HepG2 (cell line): Measurements from ENCODE around the gene VPS52. TPM values are rescaled to one million over a fixed set of nuclear protein-coding genes. Genes with fewer than 3 reads are reported as not detected.
"Not testable (repeated sequence)": the region's sequence is repeated elsewhere in the genome, so short reads cannot be mapped to it uniquely, and the experiment has no call there.

Source experiments
- ATAC-seq: fragments of 200-7000 bp; cut with Tn5 transposase; 3 replicates; pipeline ENCODE4 v1.9.1; 2020; ENCODE audit warnings: mild to moderate bottlenecking, moderate library complexity
- BruUV-seq: library from RNA; stranded (reverse); fragments of 400-500 nt; replicated peaks from 2 replicates; lab custom pipeline; 2021; lab: Mats Ljungman, UMichigan
- CTCF ChIA-PET: fragments of 300-600 bp; formaldehyde crosslinking; extraction: SDS; loops from one replicate; lab custom pipeline; 2021; ENCODE audit warnings: low total read pairs, inconsistent platforms, low intra/inter-chr PET ratio; lab: Yijun Ruan, JAX
- POLR2A ChIA-PET: fragments of 350-600 bp; sonication (Branson Sonifier 250); formaldehyde crosslinking; loops from one replicate; lab custom pipeline; 2020; ENCODE audit warnings: antibody characterized with exemption, inconsistent platforms; lab: Yijun Ruan, JAX
- DNase-seq: peaks from one replicate; pipeline ENCODE4 v3.0.0-alpha.2; 2015; ENCODE audit warnings: low spot score
- FAIRE-seq: peaks from 3 replicates; lab custom pipeline; 2011; peaks lifted over from hg19 to GRCh38; lab: Jason Lieb, UNC
- H2AFZ ChIP-seq: one replicate; pipeline ENCODE4 v1.6.1; 2011; ENCODE audit warnings: low read length, inconsistent platforms
- H3K27ac ChIP-seq: fragments of 300-600 bp; 3 replicates; pipeline ENCODE4 v1.8.0; 2011; ENCODE audit warnings: mixed run types, mild to moderate bottlenecking, mixed read lengths, low read length, inconsistent platforms; ENCODE audit not compliant: insufficient read depth; ENCODE audit errors: extremely low read length
- H3K27me3 ChIP-seq, 2 experiments: fragments of 200-600 bp in 1 of 2; 2 replicates in 1 of 2; 3 replicates in 1 of 2; pipeline versions ENCODE4 v1.6.0 to v1.8.0; 2011; ENCODE audit warnings: low read length in 2 of 2, mild to moderate bottlenecking in 2 of 2, moderate library complexity in 2 of 2, inconsistent platforms in 1 of 2; ENCODE audit not compliant: insufficient read depth in 2 of 2, control insufficient read depth in 1 of 2
- H3K36me3 ChIP-seq, 2 experiments: fragments of 200-600 bp in 1 of 2; replicated peaks in 1 of 2; 2 replicates in 1 of 2; 3 replicates in 1 of 2; pipeline versions ENCODE4 v1.5.1 to v1.8.0; 2011; ENCODE audit warnings: low read length in 2 of 2, inconsistent platforms in 1 of 2; ENCODE audit not compliant: insufficient read depth in 2 of 2, control insufficient read depth in 1 of 2
- H3K4me1 ChIP-seq: 2 replicates; pipeline ENCODE4 v1.5.1; 2012; ENCODE audit warnings: low read length, inconsistent platforms; ENCODE audit not compliant: insufficient read depth
- H3K4me2 ChIP-seq: 2 replicates; pipeline ENCODE4 v1.6.0; 2011; ENCODE audit warnings: low read depth, low read length, inconsistent platforms
- H3K4me3 ChIP-seq, 3 experiments: fragments of 200-600 bp in 1 of 3; sonication (generic), shearing (Covaris generic) in 1 of 3; replicated peaks in 1 of 3; 2 replicates each; pipeline ENCODE4 v1.5.1; 2011 to 2016; ENCODE audit warnings: low read length in 3 of 3, inconsistent platforms in 2 of 3, low read depth in 2 of 3, mild to moderate bottlenecking in 2 of 3, control low read depth in 1 of 3, mixed read lengths in 1 of 3; ENCODE audit not compliant: insufficient read depth in 1 of 3
- H3K79me2 ChIP-seq: one replicate; pipeline ENCODE4 v1.6.1; 2011; ENCODE audit warnings: low read length, inconsistent platforms; ENCODE audit not compliant: insufficient read depth
- H3K9ac ChIP-seq: 2 replicates; pipeline ENCODE4 v1.6.0; 2011; ENCODE audit warnings: mild to moderate bottlenecking, low read depth, low read length, inconsistent platforms; ENCODE audit not compliant: insufficient read depth
- H3K9me3 ChIP-seq: 2 replicates; pipeline ENCODE4 v1.5.1; 2012; ENCODE audit warnings: mild to moderate bottlenecking, low read length
- H4K20me1 ChIP-seq: 2 replicates; pipeline ENCODE4 v1.6.0; 2011; ENCODE audit warnings: inconsistent platforms, mild to moderate bottlenecking, low read length, moderate library complexity; ENCODE audit not compliant: insufficient read depth
- ARID2 ChIP-seq: sonication (generic); formaldehyde crosslinking; IDR thresholded peaks from 2 replicates; pipeline ENCODE4 v1.8.1; 2022; ENCODE audit warnings: mild to moderate bottlenecking, missing genetic modification reagents, borderline replicate concordance
- MBD4 ChIP-seq: IDR thresholded peaks from 2 replicates; pipeline ENCODE4 v1.6.1; 2012; ENCODE audit warnings: low read length, inconsistent platforms, borderline replicate concordance
- MTA1 ChIP-seq: sonication (generic); formaldehyde crosslinking; IDR thresholded peaks from 2 replicates; pipeline ENCODE4 v1.4.0; 2020; ENCODE audit warnings: missing genetic modification reagents, mild to moderate bottlenecking, borderline replicate concordance
- NONO ChIP-seq, 2 experiments: fragments of 450-650 bp in 1 of 2; sonication (generic) in 1 of 2; formaldehyde crosslinking in 1 of 2; IDR thresholded peaks in 1 of 2; conservative IDR thresholded peaks in 1 of 2; 2 replicates each; pipeline versions ENCODE4 v1.6.1 to v1.8.0; 2017 to 2022; ENCODE audit warnings: mild to moderate bottlenecking in 1 of 2, missing genetic modification reagents in 1 of 2, moderate library complexity in 1 of 2
- NR2F1 ChIP-seq, 2 experiments: fragments of 450-650 bp in 1 of 2; formaldehyde crosslinking in 1 of 2; IDR thresholded peaks; 2 replicates each; pipeline versions ENCODE4 v1.5.0 to v1.6.1; 2016 to 2020; ENCODE audit warnings: mild to moderate bottlenecking in 1 of 2, missing compliant biosample characterization in 1 of 2, missing genetic modification reagents in 1 of 2, moderate library complexity in 1 of 2
- PAF1 ChIP-seq: IDR thresholded peaks from 2 replicates; pipeline ENCODE4 v1.6.1; 2016; ENCODE audit warnings: missing genetic modification reagents, missing compliant biosample characterization
- POLR2A ChIP-seq, 2 experiments: IDR thresholded peaks; 2 replicates each; pipeline ENCODE4 v1.6.1; 2011; ENCODE audit warnings: low read depth in 2 of 2, low read length in 2 of 2, mild to moderate bottlenecking in 1 of 2, moderate library complexity in 1 of 2; ENCODE audit not compliant: insufficient read depth in 1 of 2
- POLR2AphosphoS5 ChIP-seq: IDR thresholded peaks from 2 replicates; pipeline ENCODE4 v1.6.1; 2012; ENCODE audit warnings: low read depth, low read length
- RBFOX2 ChIP-seq: fragments of 200-400 bp; formaldehyde crosslinking; IDR thresholded peaks from 2 replicates; pipeline ENCODE4 v1.6.1; 2017; ENCODE audit warnings: low read depth, mild to moderate bottlenecking, low read length
- RBM22 ChIP-seq: fragments of 200-400 bp; formaldehyde crosslinking; optimal IDR thresholded peaks from 2 replicates; pipeline ENCODE3; 2017; ENCODE audit warnings: mild to moderate bottlenecking, low read length, moderate library complexity
- ZNF777 ChIP-seq: sonication (generic); formaldehyde crosslinking; IDR thresholded peaks from 2 replicates; pipeline ENCODE4 v1.4.0; 2020; ENCODE audit warnings: missing genetic modification reagents
- WGBS: methylation state at CpG from one replicate; pipeline ENCODE4 v1.1.6; 2017; ENCODE audit warnings: low lambda C conversion rate; 5-methylcytosine and 5-hydroxymethylcytosine counted together
- in situ Hi-C: cut with HindIII; loops from 2 replicates; pipeline ENCODE4 v1.10.0; 2017; ENCODE audit warnings: low pct_unique_long_range_greater_than_20kb; ENCODE audit not compliant: extremely low pct_ligation_motif_present
- intact Hi-C: fragments of 100-400 bp; cut with micrococcal nuclease; formaldehyde crosslinking; loops from one replicate; pipeline ENCODE4 v1.10.0; 2022; ENCODE audit not compliant: unreplicated experiment
- polyA plus RNA-seq, 8 experiments: library from polyadenylated mRNA; depleted of rRNA in 3 of 8; stranded (reverse) in 7 of 8; unstranded in 1 of 8; fragments of >200 nt; fragmentation: Illumina TruSeq in 4 of 8; extraction: Trizol in 4 of 8; gene quantifications; 2 replicates each; pipeline versions ENCODE4 v1.2.1 to v1.2.3, GENCODE V29; 2011 to 2016; ENCODE audit warnings: low read depth in 4 of 8, missing spikeins in 1 of 8, mixed read lengths in 1 of 8; ENCODE audit not compliant: insufficient read depth in 1 of 8
- total RNA-seq, 5 experiments: library from RNA; depleted of rRNA; stranded (reverse); fragments of >200 nt; fragmentation: Illumina TruSeq; extraction: Trizol; gene quantifications; 2 replicates each; pipeline ENCODE4 v1.2.3, GENCODE V29; 2016; ENCODE audit warnings: low read depth in 1 of 5
- TF ChIP-seq, protein P1 (sequence below): IDR thresholded peaks from 2 replicates; pipeline ENCODE4 v1.6.1; 2018; ENCODE audit warnings: missing genetic modification reagents
- TF ChIP-seq, protein P2 (sequence below): sonication (generic); formaldehyde crosslinking; IDR thresholded peaks from 2 replicates; pipeline ENCODE4 v1.9.0; 2022; ENCODE audit warnings: missing genetic modification reagents, mild to moderate bottlenecking, borderline replicate concordance

Gene VPS52
- total and polyA plus RNA-seq, 2 of the 13 experiments (the other 11 are each of a cell fraction or from before 2014, with no cell fraction given) = 48.9 to 85.5 TPM

DNA sequence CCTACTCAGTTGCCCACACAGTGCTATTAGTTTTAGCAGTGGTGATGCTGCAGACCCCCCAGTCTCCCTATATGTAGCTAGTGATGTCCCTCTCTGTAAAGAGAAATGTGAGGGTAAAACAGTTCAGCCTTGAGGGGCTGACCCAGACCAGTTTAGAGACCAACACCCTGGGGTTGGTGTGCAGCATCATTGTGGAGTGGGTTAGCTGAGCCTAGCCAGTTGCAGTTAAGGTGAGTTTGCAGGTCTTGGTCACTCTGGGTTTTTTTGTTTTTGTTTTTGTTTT lies 4.8 kb upstream of the VPS52 start (continued):
- TF ChIP-seq, protein P1, sequence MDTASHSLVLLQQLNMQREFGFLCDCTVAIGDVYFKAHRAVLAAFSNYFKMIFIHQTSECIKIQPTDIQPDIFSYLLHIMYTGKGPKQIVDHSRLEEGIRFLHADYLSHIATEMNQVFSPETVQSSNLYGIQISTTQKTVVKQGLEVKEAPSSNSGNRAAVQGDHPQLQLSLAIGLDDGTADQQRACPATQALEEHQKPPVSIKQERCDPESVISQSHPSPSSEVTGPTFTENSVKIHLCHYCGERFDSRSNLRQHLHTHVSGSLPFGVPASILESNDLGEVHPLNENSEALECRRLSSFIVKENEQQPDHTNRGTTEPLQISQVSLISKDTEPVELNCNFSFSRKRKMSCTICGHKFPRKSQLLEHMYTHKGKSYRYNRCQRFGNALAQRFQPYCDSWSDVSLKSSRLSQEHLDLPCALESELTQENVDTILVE (CRISPR knock-in tag) = no peak
- TF ChIP-seq ARID2 (CRISPR knock-in tag) (no peak), POLR2AphosphoS5 (peak; percentile 57; the same call in 1 of the 2 replicates), ZNF777 (CRISPR knock-in tag) (no peak), MBD4 (0 out of 2 replicates have a peak, but pooled peaks have one; percentile 62), NR2F1 (CRISPR knock-in tag; IDR thresholded peaks at IDR 0.05) (no peak)
- TF ChIP-seq, protein P2, sequence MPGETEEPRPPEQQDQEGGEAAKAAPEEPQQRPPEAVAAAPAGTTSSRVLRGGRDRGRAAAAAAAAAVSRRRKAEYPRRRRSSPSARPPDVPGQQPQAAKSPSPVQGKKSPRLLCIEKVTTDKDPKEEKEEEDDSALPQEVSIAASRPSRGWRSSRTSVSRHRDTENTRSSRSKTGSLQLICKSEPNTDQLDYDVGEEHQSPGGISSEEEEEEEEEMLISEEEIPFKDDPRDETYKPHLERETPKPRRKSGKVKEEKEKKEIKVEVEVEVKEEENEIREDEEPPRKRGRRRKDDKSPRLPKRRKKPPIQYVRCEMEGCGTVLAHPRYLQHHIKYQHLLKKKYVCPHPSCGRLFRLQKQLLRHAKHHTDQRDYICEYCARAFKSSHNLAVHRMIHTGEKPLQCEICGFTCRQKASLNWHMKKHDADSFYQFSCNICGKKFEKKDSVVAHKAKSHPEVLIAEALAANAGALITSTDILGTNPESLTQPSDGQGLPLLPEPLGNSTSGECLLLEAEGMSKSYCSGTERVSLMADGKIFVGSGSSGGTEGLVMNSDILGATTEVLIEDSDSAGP (CRISPR knock-in tag) = no peak

DNA sequence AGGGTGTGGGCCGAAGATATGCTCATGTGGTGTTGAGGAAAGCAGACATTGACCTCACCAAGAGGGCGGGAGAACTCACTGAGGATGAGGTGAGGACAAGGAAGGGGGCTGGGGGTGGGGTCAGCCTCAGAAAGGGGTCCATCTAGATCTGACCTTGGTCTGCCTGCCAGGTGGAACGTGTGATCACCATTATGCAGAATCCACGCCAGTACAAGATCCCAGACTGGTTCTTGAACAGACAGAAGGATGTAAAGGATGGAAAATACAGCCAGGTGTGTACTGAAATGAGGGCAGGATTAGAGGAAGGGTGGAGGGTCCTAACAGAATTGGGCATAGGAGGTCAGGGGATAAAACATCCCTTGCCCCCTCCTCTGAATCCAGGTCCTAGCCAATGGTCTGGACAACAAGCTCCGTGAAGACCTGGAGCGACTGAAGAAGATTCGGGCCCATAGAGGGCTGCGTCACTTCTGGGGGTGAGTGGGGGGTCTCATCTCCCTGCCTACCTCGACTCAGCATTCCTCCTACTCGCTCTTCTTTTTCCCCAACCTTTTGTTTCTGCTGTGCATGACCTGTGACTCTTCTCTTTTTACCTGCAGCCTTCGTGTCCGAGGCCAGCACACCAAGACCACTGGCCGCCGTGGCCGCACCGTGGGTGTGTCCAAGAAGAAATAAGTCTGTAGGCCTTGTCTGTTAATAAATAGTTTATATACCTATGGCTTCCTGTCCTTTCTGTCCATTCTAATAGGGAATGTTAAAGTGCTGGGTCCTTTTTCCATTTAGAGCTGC lies 4.3 kb upstream of the VPS52 start:
- H3K4me3 ChIP-seq; H3K4me2 ChIP-seq; H3K27me3 ChIP-seq; H3K9me3 ChIP-seq; intact Hi-C loops; DNase-seq; H2AFZ ChIP-seq; FAIRE-seq; H3K27ac ChIP-seq; H3K9ac ChIP-seq; BruUV-seq; ATAC-seq; TF ChIP-seq NONO (IDR thresholded peaks at IDR 0.05): not testable (repeated sequence)
- 96% methylated on average over 16 of the region's 16 CpGs for WGBS
- TF ChIP-seq RBM22 (peak; percentile 65), PAF1 (CRISPR knock-in tag) (peak; percentile 79), MTA1 (0 out of 2 replicates have a peak, but pooled peaks have one; percentile 3), RBFOX2 (peak; percentile 60), NONO (CRISPR knock-in tag; conservative IDR thresholded peaks at IDR 0.05) (0 out of 2 replicates have a peak, but pooled peaks have one; percentile 32), POLR2A (IDR thresholded peaks at IDR 0.05; ENCODE audit: insufficient read depth in 1 of 2, low read depth in 2 of 2, low read length in 2 of 2) (peak in 1 of 2 experiments; percentile 40; a peak in 2 of 4 replicates)
- ChIA-PET CTCF (interaction anchor here (1.3 kb wide), 1 partner anchor 131 kb away, joined by 4 read pairs; no protein-coding TSS in a partner anchor), POLR2A (interaction anchor here (1.2 to 3.5 kb wide), 7 partner anchors 13 to 77 kb away, joined by 4 to 17 read pairs (median 11); partner anchors contain the start of genes PFDN6, RGL2, WDR46 and ZBTB22)
- Histone ChIP-seq H3K79me2 (peaks cover 40% of the 10 kb centered on the region), H4K20me1 (peaks cover 33% of the 10 kb centered on the region), H3K36me3 (peaks cover 20 to 50% of the 10 kb centered on the region in 2 experiments), H3K4me1 (peaks cover 32% of the 10 kb centered on the region)
- in situ Hi-C loops = loop anchor here (25.0 kb wide), 1 partner anchor 136 kb away; the partner anchor contains the start of genes CUTA, PHF1 and SYNGAP1
